Measurements from ENCODE around the gene HM13. TPM values are rescaled to one million over a fixed set of nuclear protein-coding genes. Genes with fewer than 3 reads are reported as not detected.

Gene HM13
- total and polyA plus RNA-seq, 2 of the 13 experiments (the other 11 are each of a cell fraction or from before 2014, with no cell fraction given) = 118 to 243 TPM

DNA sequence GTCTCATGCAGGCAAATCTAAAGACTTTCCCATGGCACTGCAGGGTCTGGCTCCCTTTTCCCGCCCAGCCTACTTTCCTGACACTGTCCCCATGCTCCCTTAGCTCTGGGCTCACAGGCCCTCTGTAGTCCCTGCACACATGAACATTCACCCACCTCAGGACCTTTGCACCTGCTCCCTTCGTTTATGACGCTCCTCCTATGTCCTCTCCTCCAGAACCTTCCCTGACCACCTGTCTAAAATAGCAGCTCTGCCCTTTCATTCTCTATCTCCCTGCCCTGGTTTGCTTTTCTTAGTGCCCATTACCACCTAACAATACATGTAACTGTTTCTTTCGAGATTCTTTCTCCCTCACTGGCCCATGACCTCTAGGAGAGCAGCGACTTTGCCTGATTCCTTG lies 22.3 kb downstream of the HM13 start:
- H3K4me3 ChIP-seq (replicated peaks in 1 of 3; ENCODE audit: insufficient read depth in 1 of 3, low read depth in 2 of 3, low read length in 3 of 3) = no peak overlapping the region
- in situ Hi-C loops (cut with HindIII; ENCODE audit: extremely low pct_ligation_motif_present, low pct_unique_long_range_greater_than_20kb) = loop anchor here (10.0 kb wide), 1 partner anchor 62 kb away; the partner anchor contains the start of genes DEFB124 and REM1
- H2AFZ ChIP-seq (ENCODE audit: low read length) = no peak overlapping the region
- no peak for FAIRE-seq
- no peak overlapping the region for H3K4me2 ChIP-seq (ENCODE audit: low read depth, low read length)
- peaks cover 7% of the 10 kb centered on the region for H3K79me2 ChIP-seq (ENCODE audit: insufficient read depth, low read length)
- POLR2A ChIA-PET = no interaction called here
- intact Hi-C loops (cut with micrococcal nuclease; ENCODE audit: unreplicated experiment) = no loop called here
- no peak for DNase-seq (ENCODE audit: low spot score)
- CTCF ChIA-PET (ENCODE audit: low intra/inter-chr PET ratio, low total read pairs) = no interaction called here
- no peaks in the 10 kb centered on the region for H3K4me1 ChIP-seq (ENCODE audit: insufficient read depth, low read length)
- BruUV-seq (replicated peaks) = no TSS peak
- WGBS (ENCODE audit: low lambda C conversion rate) = 95% methylated on average over 5 of the region's 5 CpGs
- H3K9me3 ChIP-seq (ENCODE audit: low read length) = no peaks in the 10 kb centered on the region
- ATAC-seq = peak; percentile 6; the same call in 1 of the 3 replicates
- H3K27ac ChIP-seq (ENCODE audit: extremely low read length, insufficient read depth, low read length) = no peak overlapping the region
- TF ChIP-seq ZMYM3 (CRISPR knock-in tag; IDR thresholded peaks at IDR 0.05) (0 out of 2 replicates have a peak, but pooled peaks have one; percentile 27), ZNF432 (CRISPR knock-in tag; IDR thresholded peaks at IDR 0.05; ENCODE audit: borderline replicate concordance) (no peak), POLR2AphosphoS5 (IDR thresholded peaks at IDR 0.05; ENCODE audit: low read depth, low read length) (0 out of 2 replicates have a peak, but pooled peaks have one; percentile 6), ZNF850 (CRISPR knock-in tag; conservative IDR thresholded peaks at IDR 0.05) (no peak), POLR2AphosphoS2 (IDR thresholded peaks at IDR 0.05; ENCODE audit: low read depth, low read length) (peak; percentile 89; the same call in 1 of the 2 replicates)
- TF ChIP-seq, protein P1, sequence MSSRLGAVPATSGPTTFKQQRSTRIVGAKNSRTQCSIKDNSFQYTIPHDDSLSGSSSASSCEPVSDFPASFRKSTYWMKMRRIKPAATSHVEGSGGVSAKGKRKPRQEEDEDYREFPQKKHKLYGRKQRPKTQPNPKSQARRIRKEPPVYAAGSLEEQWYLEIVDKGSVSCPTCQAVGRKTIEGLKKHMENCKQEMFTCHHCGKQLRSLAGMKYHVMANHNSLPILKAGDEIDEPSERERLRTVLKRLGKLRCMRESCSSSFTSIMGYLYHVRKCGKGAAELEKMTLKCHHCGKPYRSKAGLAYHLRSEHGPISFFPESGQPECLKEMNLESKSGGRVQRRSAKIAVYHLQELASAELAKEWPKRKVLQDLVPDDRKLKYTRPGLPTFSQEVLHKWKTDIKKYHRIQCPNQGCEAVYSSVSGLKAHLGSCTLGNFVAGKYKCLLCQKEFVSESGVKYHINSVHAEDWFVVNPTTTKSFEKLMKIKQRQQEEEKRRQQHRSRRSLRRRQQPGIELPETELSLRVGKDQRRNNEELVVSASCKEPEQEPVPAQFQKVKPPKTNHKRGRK (CRISPR knock-in tag; IDR thresholded peaks at IDR 0.05) = no peak
- peaks cover 66 to 97% of the 10 kb centered on the region in 2 experiments for H3K36me3 ChIP-seq (replicated peaks in 1 of 2; ENCODE audit: control insufficient read depth in 1 of 2, insufficient read depth in 2 of 2, low read length in 2 of 2)
- H4K20me1 ChIP-seq (ENCODE audit: insufficient read depth, low read length) = 0 out of 2 replicates have a peak, but pooled peaks cover 4% of the 10 kb centered on the region
- no peak overlapping the region for H3K9ac ChIP-seq (ENCODE audit: insufficient read depth, low read depth, low read length)
- H3K27me3 ChIP-seq (ENCODE audit: control insufficient read depth in 1 of 2, insufficient read depth in 2 of 2, low read length in 2 of 2) = no peaks in the 10 kb centered on the region

All from HepG2 (cell line).